WERI-Rb-1 (cell line): ENCODE data around the gene SMCO4.

Experiments
- DNase-seq: peaks from one replicate; pipeline ENCODE4 v3.0.0-alpha.2; 2020
- H3K27ac ChIP-seq: fragments of 250-450 bp; sonication (Bioruptor Pico); 2 replicates; pipeline ENCODE4 v1.5.1; 2020; ENCODE audit warnings: mild to moderate bottlenecking, moderate library complexity
- H3K27me3 ChIP-seq: fragments of 250-450 bp; sonication (Bioruptor Pico); 2 replicates; pipeline ENCODE4 v1.5.1; 2021; ENCODE audit warnings: mild to moderate bottlenecking, low read depth, moderate library complexity; ENCODE audit not compliant: insufficient read depth, severe bottlenecking
- H3K36me3 ChIP-seq: fragments of 250-450 bp; sonication (Bioruptor Pico); 2 replicates; pipeline ENCODE4 v1.5.1; 2020; ENCODE audit warnings: mild to moderate bottlenecking, moderate library complexity
- H3K4me3 ChIP-seq: 2 replicates; pipeline ENCODE4 v1.5.1; 2011; ENCODE audit warnings: low read depth, mild to moderate bottlenecking, control low read depth, low read length
- H3K9me3 ChIP-seq: fragments of 250-450 bp; sonication (Bioruptor Pico); 2 replicates; pipeline ENCODE4 v1.5.1; 2021; ENCODE audit warnings: mild to moderate bottlenecking, moderate library complexity; ENCODE audit not compliant: severe bottlenecking
- TF ChIP-seq, protein P1 (sequence below): IDR thresholded peaks from 2 replicates; pipeline ENCODE4 v1.5.1; 2011; ENCODE audit warnings: low read depth, mild to moderate bottlenecking, control low read depth, inconsistent platforms, low read length

Gene SMCO4

DNA sequence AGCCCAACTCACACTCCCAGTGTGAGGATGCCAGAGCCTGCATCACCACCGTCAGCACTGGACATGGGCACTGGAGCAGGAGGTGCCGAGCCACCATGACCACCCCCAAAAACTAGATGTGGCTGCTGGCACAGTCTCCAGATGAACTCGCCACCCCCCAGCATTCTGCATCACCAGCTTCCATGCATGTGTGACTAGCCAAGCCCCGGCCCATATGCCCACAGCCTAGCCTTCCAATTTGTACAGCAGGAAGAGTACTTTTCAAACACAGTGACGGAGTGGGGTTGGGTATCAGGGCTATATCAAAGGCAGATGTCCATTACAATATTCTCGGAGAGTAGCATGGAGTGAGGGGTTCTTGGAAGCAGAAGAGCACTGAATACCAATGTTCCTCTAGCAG is 62.9 kb downstream of the SMCO4 start:
- H3K9me3 ChIP-seq, result no peaks in the 10 kb centered on the region
- no peak for DNase-seq
- 0 out of 2 replicates have a peak, but pooled peaks cover 4% of the 10 kb centered on the region for H3K36me3 ChIP-seq
- no peak overlapping the region for H3K27ac ChIP-seq
- H3K4me3 ChIP-seq, result no peak overlapping the region
- TF ChIP-seq, protein P1, sequence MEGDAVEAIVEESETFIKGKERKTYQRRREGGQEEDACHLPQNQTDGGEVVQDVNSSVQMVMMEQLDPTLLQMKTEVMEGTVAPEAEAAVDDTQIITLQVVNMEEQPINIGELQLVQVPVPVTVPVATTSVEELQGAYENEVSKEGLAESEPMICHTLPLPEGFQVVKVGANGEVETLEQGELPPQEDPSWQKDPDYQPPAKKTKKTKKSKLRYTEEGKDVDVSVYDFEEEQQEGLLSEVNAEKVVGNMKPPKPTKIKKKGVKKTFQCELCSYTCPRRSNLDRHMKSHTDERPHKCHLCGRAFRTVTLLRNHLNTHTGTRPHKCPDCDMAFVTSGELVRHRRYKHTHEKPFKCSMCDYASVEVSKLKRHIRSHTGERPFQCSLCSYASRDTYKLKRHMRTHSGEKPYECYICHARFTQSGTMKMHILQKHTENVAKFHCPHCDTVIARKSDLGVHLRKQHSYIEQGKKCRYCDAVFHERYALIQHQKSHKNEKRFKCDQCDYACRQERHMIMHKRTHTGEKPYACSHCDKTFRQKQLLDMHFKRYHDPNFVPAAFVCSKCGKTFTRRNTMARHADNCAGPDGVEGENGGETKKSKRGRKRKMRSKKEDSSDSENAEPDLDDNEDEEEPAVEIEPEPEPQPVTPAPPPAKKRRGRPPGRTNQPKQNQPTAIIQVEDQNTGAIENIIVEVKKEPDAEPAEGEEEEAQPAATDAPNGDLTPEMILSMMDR, result no peak
- H3K27me3 ChIP-seq, result no peaks in the 10 kb centered on the region

DNA sequence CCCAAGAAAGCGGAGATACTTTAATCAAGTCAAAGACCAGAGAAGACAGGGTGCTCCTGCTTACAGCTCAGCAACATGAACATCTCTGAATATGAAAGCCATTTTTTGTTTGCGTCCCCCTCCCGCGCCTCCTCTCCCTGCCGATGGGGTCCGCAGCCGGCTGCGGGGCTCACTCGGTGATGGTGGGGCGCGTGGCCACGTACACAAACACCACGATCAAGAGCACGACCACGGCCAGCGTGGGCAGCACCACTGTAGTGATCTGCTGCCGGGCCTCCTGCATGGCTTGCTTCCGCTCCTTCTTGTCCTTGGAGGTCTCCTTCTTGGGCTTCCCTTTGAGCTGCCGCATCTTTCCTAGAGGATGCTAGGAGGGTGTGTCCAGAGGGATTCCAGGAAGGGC is 64.3 kb downstream of the SMCO4 start:
- TF ChIP-seq, protein P1, result no peak
- H3K9me3 ChIP-seq, result no peaks in the 10 kb centered on the region
- H3K27ac ChIP-seq, result no peak overlapping the region
- DNase-seq, result no peak
- no peaks in the 10 kb centered on the region for H3K27me3 ChIP-seq
- H3K36me3 ChIP-seq, result 0 out of 2 replicates have a peak, but pooled peaks cover 4% of the 10 kb centered on the region
- no peak overlapping the region for H3K4me3 ChIP-seq

DNA sequence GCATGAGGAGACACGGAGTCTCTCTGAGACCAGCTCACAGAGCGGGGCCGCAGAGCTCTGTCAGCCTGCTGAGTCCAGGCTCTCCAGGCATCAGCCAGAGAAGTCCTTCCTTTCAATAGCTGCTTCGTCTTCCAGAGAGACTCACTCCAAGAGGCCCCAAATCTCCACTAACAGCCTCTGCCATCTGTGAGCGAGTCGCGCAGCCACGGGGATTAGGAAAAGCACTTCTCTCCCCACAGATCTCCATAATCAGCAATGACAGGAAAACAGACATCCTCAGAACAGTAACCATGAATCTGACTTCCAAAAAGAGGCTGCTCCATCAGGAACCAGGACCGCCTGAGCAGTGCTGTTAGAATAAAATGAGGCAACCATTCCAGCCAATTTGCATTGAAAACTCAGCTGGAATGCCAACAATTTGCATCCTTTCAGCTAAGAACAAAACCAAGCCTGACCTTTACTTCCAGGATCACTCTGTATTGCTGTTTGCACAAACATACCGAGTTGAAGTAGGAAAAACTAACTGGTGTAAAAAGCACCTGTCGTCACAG is 65.4 kb downstream of the SMCO4 start:
- 0 out of 2 replicates have a peak, but pooled peaks cover 4% of the 10 kb centered on the region for H3K36me3 ChIP-seq
- H3K27ac ChIP-seq, result peak overlapping the region; percentile 75
- H3K4me3 ChIP-seq, result peak overlapping the region; percentile 28
- H3K27me3 ChIP-seq, result no peaks in the 10 kb centered on the region
- H3K9me3 ChIP-seq, result no peaks in the 10 kb centered on the region
- TF ChIP-seq, protein P1, result no peak
- DNase-seq, result peak; percentile 86

DNA sequence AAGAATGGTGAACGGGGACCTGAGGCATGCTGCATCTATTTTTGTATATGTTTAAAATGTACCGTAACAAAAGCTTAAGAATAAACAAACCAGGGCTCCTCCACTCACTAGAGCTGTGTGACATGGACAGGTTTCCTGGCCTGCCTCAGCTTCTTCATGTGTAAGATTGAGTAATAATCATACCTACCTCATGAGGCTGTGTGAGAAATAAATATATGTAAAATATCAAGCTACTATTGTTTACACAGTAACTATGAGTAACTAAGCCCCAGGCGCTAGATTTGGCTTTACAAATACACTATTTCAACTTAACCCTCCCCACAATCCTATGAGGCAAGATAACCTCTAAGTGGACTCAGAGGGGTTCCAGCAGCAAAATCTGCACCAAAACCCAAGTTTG is 66.4 kb downstream of the SMCO4 start:
- Histone ChIP-seq H3K27ac (peak overlapping the region; percentile 75), H3K36me3 (0 out of 2 replicates have a peak, but pooled peaks cover 4% of the 10 kb centered on the region), H3K27me3 (no peaks in the 10 kb centered on the region), H3K4me3 (no peak overlapping the region), H3K9me3 (no peaks in the 10 kb centered on the region)
- no peak for DNase-seq
- TF ChIP-seq, protein P1, result no peak

DNA sequence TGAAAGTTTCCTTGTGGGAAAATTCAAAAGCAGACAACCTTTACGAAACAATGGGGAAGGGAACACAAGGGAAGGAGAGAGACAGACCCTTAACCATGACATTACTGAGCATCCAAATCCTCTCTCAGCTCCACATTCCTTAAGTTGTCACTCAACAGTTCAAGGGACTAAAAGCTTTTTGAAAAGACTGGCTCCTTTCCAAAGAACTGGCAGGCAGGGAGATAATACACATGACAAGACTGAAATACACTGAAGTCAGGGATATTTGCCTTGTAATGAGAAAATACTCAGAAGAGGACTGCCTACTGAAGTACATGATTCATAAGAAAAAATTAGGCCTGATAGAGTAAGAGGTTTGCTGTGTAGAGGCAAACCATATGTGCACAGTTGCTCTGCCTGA is 69.1 kb downstream of the SMCO4 start:
- Histone ChIP-seq H3K4me3 (no peak overlapping the region), H3K27ac (no peak overlapping the region), H3K36me3 (0 out of 2 replicates have a peak, but pooled peaks cover 4% of the 10 kb centered on the region), H3K9me3 (no peaks in the 10 kb centered on the region), H3K27me3 (no peaks in the 10 kb centered on the region)
- no peak for DNase-seq
- TF ChIP-seq, protein P1, result no peak

DNA sequence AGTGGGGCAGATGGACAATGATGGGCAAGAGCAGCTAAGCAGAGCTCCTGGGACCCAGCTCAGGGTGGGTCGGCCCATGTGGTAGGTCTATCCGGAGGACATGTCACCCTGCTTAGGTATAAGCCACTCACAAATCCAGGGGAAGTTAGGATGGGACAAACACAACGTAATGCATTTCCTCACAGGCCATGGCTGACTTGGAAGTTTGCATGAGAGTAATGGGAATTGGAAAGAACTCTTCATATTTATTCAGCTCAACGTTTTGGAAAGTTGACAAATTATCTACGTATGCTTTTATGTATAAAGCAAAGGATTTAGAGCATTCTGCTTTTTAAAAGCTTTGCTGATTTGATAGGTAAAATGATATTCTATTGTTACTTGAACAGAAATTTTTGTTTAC is 74.9 kb downstream of the SMCO4 start:
- no peak overlapping the region for H3K27ac ChIP-seq
- TF ChIP-seq, protein P1, result no peak
- no peaks in the 10 kb centered on the region for H3K9me3 ChIP-seq
- H3K4me3 ChIP-seq, result no peak overlapping the region
- H3K27me3 ChIP-seq, result no peaks in the 10 kb centered on the region
- H3K36me3 ChIP-seq, result no peaks in the 10 kb centered on the region
- DNase-seq, result no peak
